Measurements from ENCODE around the gene RNU7-1. TPM values are rescaled to one million over a fixed set of nuclear protein-coding genes. Genes with fewer than 3 reads are reported as not detected.

The RNU7-1 gene
- total RNA-seq, 1 donor from 2014 or later, result not detected

DNA sequence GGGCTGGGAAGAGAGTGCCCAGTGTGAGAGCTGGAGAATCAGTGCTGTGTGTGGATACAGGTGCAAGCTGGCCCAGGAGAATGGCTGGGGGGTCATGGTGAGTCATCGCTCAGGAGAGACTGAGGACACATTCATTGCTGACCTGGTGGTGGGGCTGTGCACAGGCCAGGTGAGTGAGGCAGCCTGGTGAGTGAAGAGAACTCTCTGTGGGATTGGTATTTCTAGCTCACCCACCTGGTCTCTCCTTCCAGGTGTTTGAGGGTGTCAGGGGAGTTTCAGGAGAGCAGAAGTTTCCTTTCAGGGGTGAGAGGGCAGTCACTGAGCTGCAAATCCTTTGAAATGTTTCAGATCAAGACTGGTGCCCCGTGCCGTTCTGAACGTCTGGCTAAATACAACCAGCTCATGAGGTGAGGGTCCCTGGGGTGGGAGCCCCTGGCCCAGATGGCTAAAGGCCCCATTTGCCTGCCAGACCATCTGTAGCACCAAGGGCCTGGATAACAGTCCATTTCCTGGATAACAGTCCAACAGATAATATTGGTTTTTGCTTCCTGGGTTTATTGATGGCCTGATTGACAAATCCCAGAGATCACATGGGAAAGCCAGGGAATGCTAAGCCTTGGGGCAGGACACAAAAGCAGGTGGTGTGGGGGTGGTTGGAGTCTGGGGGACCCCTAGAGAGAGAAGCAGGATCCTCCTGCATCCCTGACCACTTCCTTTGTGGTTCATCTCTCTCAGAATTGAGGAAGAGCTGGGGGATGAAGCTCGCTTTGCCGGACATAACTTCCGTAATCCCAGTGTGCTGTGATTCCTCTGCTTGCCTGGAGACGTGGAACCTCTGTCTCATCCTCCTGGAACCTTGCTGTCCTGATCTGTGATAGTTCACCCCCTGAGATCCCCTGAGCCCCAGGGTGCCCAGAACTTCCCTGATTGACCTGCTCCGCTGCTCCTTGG, 21.3 kb upstream of the RNU7-1 start:
- peaks cover 11% of the 10 kb centered on the region for H3K36me3 Mint-ChIP-seq (ENCODE audit: insufficient read depth)
- no peak overlapping the region for H3K4me3 Mint-ChIP-seq (ENCODE audit: low read depth)
- no peaks in the 10 kb centered on the region for H3K27me3 Mint-ChIP-seq
- no peaks in the 10 kb centered on the region for H3K9me3 Mint-ChIP-seq (ENCODE audit: low read depth)
- TF ChIP-seq, protein P1, sequence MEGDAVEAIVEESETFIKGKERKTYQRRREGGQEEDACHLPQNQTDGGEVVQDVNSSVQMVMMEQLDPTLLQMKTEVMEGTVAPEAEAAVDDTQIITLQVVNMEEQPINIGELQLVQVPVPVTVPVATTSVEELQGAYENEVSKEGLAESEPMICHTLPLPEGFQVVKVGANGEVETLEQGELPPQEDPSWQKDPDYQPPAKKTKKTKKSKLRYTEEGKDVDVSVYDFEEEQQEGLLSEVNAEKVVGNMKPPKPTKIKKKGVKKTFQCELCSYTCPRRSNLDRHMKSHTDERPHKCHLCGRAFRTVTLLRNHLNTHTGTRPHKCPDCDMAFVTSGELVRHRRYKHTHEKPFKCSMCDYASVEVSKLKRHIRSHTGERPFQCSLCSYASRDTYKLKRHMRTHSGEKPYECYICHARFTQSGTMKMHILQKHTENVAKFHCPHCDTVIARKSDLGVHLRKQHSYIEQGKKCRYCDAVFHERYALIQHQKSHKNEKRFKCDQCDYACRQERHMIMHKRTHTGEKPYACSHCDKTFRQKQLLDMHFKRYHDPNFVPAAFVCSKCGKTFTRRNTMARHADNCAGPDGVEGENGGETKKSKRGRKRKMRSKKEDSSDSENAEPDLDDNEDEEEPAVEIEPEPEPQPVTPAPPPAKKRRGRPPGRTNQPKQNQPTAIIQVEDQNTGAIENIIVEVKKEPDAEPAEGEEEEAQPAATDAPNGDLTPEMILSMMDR (IDR thresholded peaks at IDR 0.05; ENCODE audit: unreplicated experiment), result no peak
- DNase-seq (ENCODE audit: low spot score, unreplicated experiment), result no peak
- H3K4me1 Mint-ChIP-seq (ENCODE audit: low read depth), result peaks cover 32% of the 10 kb centered on the region
- peak overlapping the region; percentile 18 for H3K27ac Mint-ChIP-seq

DNA sequence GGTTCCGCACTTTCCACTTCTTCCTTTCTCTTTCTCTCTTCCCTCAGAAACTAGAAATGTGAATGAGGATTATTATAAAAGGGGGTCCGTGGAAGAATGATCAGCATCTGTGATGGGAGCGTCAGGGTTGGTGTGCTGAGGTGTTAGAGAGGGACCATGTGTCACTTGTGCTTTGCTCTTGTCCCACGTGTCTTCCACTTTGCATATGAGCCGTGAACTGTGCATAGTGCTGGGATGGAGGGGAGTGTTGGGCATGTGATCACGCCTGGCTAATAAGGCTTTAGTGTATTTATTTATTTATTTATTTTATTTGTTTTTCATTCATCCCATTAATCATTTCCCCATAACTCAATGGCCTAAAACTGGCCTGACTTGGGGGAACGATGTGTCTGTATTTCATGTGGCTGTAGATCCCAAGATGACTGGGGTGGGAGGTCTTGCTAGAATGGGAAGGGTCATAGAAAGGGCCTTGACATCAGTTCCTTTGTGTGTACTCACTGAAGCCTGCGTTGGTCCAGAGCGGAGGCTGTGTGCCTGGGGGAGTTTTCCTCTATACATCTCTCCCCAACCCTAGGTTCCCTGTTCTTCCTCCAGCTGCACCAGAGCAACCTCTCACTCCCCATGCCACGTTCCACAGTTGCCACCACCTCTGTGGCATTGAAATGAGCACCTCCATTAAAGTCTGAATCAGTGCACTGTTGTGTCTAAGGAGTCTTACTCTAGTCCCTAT, 20.4 kb upstream of the RNU7-1 start:
- TF ChIP-seq, protein P1 (IDR thresholded peaks at IDR 0.05; ENCODE audit: unreplicated experiment), result no peak
- H3K4me3 Mint-ChIP-seq (ENCODE audit: low read depth), result no peak overlapping the region
- no peaks in the 10 kb centered on the region for H3K9me3 Mint-ChIP-seq (ENCODE audit: low read depth)
- no peaks in the 10 kb centered on the region for H3K27me3 Mint-ChIP-seq
- H3K36me3 Mint-ChIP-seq (ENCODE audit: insufficient read depth), result peaks cover 9% of the 10 kb centered on the region
- no peak for DNase-seq (ENCODE audit: low spot score, unreplicated experiment)
- no peak overlapping the region for H3K27ac Mint-ChIP-seq
- peaks cover 33% of the 10 kb centered on the region for H3K4me1 Mint-ChIP-seq (ENCODE audit: low read depth)

DNA sequence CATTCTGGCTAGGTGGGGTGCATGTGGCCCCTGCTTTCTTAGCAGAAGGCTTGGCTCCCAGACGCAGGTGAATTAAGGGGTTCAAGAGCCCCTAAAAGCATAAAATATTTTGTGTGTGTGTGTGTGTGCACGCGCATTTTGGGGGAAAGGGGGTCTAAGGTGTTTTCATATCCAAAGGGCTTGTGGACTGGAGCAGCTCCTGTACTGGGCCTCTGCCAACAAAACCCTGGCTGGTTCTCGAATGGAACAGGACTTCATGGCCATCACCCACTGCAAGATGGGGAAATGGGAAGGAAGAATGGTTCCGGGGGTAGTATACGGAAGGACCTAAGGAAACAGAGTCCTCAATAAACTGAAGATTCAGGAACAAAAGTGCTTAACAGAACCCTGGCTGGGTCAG, 19.8 kb upstream of the RNU7-1 start:
- H3K4me3 Mint-ChIP-seq (ENCODE audit: low read depth), result no peak overlapping the region
- DNase-seq (ENCODE audit: low spot score, unreplicated experiment), result no peak
- H3K27me3 Mint-ChIP-seq, result no peaks in the 10 kb centered on the region
- TF ChIP-seq, protein P1 (IDR thresholded peaks at IDR 0.05; ENCODE audit: unreplicated experiment), result no peak
- H3K36me3 Mint-ChIP-seq (ENCODE audit: insufficient read depth), result peaks cover 9% of the 10 kb centered on the region
- no peaks in the 10 kb centered on the region for H3K9me3 Mint-ChIP-seq (ENCODE audit: low read depth)
- H3K4me1 Mint-ChIP-seq (ENCODE audit: low read depth), result peaks cover 37% of the 10 kb centered on the region
- H3K27ac Mint-ChIP-seq, result peak overlapping the region; percentile 93

DNA sequence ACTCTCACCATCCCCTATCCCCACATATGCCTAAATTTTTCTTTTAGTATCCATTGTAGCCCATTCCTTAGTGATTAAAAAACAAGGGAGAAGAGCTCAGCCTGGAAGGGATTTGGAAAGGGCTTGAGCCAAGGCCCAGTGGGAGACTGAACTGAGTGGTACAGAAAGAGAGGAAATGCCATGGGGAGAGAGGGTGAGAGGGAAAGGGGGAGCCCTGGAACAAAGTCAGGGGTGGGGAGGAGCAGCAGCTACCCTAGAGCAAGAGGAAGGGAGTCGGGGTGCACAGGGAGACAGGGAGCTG, 18.4 kb upstream of the RNU7-1 start:
- DNase-seq (ENCODE audit: low spot score, unreplicated experiment), result no peak
- H3K36me3 Mint-ChIP-seq (ENCODE audit: insufficient read depth), result peaks cover 2% of the 10 kb centered on the region
- H3K9me3 Mint-ChIP-seq (ENCODE audit: low read depth), result no peaks in the 10 kb centered on the region
- peak overlapping the region; percentile 91 for H3K4me3 Mint-ChIP-seq (ENCODE audit: low read depth)
- peak overlapping the region; percentile 93 for H3K27ac Mint-ChIP-seq
- TF ChIP-seq, protein P1 (IDR thresholded peaks at IDR 0.05; ENCODE audit: unreplicated experiment), result no peak
- H3K27me3 Mint-ChIP-seq, result no peaks in the 10 kb centered on the region
- H3K4me1 Mint-ChIP-seq (ENCODE audit: low read depth), result peaks cover 50% of the 10 kb centered on the region

DNA sequence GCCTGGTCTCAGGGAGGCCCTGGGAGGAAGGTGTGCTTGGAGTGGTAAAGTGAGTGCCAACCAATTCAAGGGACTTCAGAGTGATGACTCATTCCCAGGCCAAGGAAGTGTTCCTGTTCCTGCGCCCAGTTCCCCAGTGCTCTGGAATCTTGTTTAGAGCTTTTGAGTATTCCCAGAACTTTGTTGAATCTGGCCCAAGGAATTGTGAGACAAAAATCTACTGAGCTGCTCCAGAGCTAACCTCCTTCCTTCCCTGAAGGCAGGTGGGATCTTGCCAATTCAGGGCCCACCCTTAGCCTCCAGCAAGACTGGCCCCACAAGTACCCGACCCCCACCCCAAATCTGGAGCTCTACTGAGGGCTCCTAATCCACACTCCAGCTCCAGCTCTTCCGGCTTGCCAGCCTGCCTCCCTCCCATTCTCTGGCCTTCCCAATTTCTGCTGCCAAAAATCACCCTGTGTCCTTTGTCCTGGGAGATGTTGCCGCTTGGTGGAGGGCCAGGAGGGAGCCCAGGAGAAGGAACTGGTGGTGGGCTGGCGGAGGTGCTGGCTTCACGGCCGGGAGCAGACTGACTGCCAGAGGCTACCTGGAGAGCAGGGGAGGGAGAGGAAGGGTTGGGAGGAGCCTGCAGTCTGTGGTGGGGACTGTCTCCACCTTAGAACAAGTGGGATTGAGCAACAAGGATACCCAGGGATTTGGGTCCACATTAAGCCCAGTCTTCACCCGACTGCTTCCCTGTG, 17.9 kb upstream of the RNU7-1 start:
- Mint-ChIP-seq H3K27me3 (no peaks in the 10 kb centered on the region), H3K4me1 (ENCODE audit: low read depth) (peaks cover 53% of the 10 kb centered on the region)
- DNase-seq (ENCODE audit: low spot score, unreplicated experiment), result no peak

More for the DNA sequence above, 17.9 kb upstream of the RNU7-1 start:
- Mint-ChIP-seq H3K27ac (peak overlapping the region; percentile 96), H3K4me3 (ENCODE audit: low read depth) (peak overlapping the region; percentile 91), H3K9me3 (ENCODE audit: low read depth) (no peaks in the 10 kb centered on the region), H3K36me3 (ENCODE audit: insufficient read depth) (peaks cover 2% of the 10 kb centered on the region)
- TF ChIP-seq, protein P1 (IDR thresholded peaks at IDR 0.05; ENCODE audit: unreplicated experiment), result no peak

All from progenitor cell of endocrine pancreas (in vitro differentiated cells).